ENCODE results near the gene ADH1C.

DNA sequence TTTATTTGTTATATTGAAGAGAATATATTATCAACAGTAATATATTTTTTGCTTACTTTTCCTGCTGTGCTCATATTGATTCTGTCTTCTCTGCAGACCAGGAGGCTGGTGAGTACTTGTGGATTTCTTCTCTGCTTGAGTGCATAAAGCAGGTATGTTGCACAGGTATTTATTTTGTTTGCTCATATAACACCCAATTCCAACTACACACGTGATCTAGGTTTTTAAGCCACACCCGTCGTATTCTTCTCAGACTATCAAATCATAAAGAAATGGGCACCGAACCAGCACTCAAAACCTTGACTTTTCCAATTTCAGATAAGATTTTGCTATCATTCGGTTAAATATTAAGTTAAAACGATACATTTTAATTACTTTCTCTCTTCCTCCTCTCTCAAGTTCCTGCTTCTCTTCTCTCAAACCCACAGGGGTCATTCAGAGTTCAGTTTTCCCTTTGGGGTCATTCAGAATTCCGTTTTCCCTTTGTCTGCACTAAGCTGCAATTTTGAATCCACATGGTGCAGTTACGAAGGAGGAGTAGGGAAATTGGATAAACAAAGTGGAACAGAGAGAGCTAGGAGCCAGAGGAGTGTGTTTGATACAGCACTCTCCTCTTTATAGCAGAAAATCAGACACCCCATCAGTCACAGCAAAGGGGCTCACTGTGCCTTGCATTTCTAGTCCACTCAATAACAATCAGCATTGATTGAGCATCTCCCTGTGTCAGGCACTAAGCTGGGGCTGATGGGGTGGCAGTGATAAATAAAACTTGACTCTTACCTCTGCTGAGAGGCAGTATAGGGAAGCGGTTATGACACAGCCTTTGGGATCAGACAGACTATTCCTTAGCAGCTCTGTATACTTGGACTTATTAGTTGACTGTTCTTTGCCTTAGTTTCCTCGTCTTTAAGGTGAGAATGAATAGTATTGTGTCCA lies at the start of gene ADH1C:
- TF ChIP-seq EP300 (IDR thresholded peaks at IDR 0.05; ENCODE audit: borderline replicate concordance) (no peak), MAX (IDR thresholded peaks at IDR 0.05) (no peak), FOXM1 (IDR thresholded peaks at IDR 0.05; ENCODE audit: borderline replicate concordance, low read depth) (no peak), EGR1 (IDR thresholded peaks at IDR 0.05) (no peak), YY1 (IDR thresholded peaks at IDR 0.05; ENCODE audit: low read depth) (no peak), CREB1 (IDR thresholded peaks at IDR 0.05; ENCODE audit: low read depth) (no peak), TEAD4 (IDR thresholded peaks at IDR 0.05) (no peak), NFIC (IDR thresholded peaks at IDR 0.05) (no peak), RAD21 (IDR thresholded peaks at IDR 0.05; ENCODE audit: low read depth) (no peak)
- TF ChIP-seq, protein P1, sequence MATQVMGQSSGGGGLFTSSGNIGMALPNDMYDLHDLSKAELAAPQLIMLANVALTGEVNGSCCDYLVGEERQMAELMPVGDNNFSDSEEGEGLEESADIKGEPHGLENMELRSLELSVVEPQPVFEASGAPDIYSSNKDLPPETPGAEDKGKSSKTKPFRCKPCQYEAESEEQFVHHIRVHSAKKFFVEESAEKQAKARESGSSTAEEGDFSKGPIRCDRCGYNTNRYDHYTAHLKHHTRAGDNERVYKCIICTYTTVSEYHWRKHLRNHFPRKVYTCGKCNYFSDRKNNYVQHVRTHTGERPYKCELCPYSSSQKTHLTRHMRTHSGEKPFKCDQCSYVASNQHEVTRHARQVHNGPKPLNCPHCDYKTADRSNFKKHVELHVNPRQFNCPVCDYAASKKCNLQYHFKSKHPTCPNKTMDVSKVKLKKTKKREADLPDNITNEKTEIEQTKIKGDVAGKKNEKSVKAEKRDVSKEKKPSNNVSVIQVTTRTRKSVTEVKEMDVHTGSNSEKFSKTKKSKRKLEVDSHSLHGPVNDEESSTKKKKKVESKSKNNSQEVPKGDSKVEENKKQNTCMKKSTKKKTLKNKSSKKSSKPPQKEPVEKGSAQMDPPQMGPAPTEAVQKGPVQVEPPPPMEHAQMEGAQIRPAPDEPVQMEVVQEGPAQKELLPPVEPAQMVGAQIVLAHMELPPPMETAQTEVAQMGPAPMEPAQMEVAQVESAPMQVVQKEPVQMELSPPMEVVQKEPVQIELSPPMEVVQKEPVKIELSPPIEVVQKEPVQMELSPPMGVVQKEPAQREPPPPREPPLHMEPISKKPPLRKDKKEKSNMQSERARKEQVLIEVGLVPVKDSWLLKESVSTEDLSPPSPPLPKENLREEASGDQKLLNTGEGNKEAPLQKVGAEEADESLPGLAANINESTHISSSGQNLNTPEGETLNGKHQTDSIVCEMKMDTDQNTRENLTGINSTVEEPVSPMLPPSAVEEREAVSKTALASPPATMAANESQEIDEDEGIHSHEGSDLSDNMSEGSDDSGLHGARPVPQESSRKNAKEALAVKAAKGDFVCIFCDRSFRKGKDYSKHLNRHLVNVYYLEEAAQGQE (IDR thresholded peaks at IDR 0.05; ENCODE audit: low read depth) = no peak
- TF ChIP-seq, protein P2, sequence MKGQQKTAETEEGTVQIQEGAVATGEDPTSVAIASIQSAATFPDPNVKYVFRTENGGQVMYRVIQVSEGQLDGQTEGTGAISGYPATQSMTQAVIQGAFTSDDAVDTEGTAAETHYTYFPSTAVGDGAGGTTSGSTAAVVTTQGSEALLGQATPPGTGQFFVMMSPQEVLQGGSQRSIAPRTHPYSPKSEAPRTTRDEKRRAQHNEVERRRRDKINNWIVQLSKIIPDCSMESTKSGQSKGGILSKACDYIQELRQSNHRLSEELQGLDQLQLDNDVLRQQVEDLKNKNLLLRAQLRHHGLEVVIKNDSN (IDR thresholded peaks at IDR 0.05) = no peak
